ENCODE data around the gene PDZD2. TPM values are rescaled to one million over a fixed set of nuclear protein-coding genes. Genes with fewer than 3 reads are reported as not detected.

Gene PDZD2
- total RNA-seq, 2 donors from 2014 or later = 4.5 to 15.7 TPM

DNA sequence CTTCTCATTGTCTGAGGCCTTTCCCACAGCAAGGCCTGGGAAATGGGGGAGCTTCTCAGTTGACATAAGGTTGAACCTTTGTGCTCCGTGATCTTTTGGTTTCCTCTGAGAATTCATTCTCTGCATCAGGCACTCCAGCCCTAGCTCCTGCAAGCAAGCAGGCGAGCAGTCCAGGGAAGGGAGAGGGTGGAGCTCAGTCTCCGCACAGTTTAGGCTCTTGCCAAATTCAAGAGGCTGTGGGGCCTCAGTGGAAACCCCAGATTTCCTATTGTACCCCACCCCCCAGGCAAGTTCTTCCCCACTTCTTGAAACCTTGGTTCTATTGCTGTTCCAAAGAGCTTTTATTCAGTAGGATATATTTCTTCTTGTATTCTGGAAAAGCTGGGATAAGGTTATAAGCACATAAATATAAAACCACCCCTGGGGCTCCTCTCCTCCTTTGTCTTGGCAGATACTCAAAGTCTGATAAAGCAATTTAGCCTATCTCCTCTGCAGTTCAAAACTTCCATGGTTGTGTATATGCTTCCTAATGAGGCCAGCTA lies 147.2 kb downstream of the PDZD2 start:
- Histone ChIP-seq H3K4me3 (no peak overlapping the region), H3K27me3 (replicated peaks; ENCODE audit: insufficient read depth) (no peaks in the 10 kb centered on the region), H3K4me1 (ENCODE audit: control insufficient read depth in 1 of 2, low read depth in 2 of 2) (peaks cover 0 to 12% of the 10 kb centered on the region in 2 donors), H3K27ac (no peak overlapping the region), H3K36me3 (no peaks in the 10 kb centered on the region), H3K9me3 (no peaks in the 10 kb centered on the region)
- TF ChIP-seq, protein P1, sequence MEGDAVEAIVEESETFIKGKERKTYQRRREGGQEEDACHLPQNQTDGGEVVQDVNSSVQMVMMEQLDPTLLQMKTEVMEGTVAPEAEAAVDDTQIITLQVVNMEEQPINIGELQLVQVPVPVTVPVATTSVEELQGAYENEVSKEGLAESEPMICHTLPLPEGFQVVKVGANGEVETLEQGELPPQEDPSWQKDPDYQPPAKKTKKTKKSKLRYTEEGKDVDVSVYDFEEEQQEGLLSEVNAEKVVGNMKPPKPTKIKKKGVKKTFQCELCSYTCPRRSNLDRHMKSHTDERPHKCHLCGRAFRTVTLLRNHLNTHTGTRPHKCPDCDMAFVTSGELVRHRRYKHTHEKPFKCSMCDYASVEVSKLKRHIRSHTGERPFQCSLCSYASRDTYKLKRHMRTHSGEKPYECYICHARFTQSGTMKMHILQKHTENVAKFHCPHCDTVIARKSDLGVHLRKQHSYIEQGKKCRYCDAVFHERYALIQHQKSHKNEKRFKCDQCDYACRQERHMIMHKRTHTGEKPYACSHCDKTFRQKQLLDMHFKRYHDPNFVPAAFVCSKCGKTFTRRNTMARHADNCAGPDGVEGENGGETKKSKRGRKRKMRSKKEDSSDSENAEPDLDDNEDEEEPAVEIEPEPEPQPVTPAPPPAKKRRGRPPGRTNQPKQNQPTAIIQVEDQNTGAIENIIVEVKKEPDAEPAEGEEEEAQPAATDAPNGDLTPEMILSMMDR (IDR thresholded peaks at IDR 0.05) = no peak
- ATAC-seq (ENCODE audit: insufficient number of reproducible peaks, low FRiP score, low read depth) (no peak), DNase-seq (ENCODE audit: low spot score) (no peak)

DNA sequence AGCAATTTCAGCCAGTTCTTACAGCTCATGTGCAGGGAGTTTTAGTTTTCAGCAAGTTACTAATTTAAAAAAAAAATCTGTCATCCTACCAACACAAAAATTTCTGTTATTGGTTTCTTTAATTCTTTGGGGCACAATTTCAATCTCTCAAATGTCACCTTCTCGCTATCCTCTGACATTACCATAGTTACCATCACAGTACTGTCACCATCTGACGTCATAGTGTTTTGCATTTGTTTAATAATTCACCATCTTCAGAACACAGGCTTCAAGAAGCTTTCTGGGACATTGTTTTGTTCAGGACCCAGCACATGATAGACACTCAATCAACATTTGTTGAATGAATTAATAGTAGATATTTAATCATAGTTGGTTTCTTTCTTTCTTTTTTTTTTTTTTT lies 155.1 kb downstream of the PDZD2 start:
- H3K27me3 ChIP-seq (replicated peaks; ENCODE audit: insufficient read depth) = no peaks in the 10 kb centered on the region
- ATAC-seq (ENCODE audit: insufficient number of reproducible peaks, low FRiP score, low read depth) (no peak), DNase-seq (ENCODE audit: low spot score) (no peak)
- H3K4me3 ChIP-seq = no peak overlapping the region
- no peaks in the 10 kb centered on the region for H3K4me1 ChIP-seq (ENCODE audit: control insufficient read depth in 1 of 2, low read depth in 2 of 2)
- no peaks in the 10 kb centered on the region for H3K9me3 ChIP-seq
- TF ChIP-seq, protein P1 (IDR thresholded peaks at IDR 0.05) = no peak
- no peaks in the 10 kb centered on the region for H3K36me3 ChIP-seq
- H3K27ac ChIP-seq = no peak overlapping the region

DNA sequence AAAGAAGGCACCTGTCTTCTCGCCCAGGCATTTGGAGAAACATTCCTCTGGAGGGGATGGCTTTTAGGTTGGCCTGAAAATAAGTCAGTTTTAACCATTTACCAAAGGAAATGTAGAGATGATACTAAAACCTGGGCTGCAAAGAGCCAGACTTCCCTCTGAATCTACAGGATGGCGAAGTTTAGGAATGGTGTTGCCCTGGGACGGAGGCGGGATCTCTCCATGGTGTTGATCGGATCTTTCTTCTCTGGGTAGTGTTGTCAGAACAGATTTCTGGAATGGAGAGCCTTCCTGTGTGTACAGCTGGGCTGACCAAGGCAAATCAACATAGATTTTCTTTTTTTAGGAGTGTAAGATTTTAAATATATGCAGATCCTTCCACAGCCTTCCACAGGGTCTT lies 159.2 kb downstream of the PDZD2 start:
- Histone ChIP-seq H3K27ac (no peak overlapping the region), H3K27me3 (replicated peaks; ENCODE audit: insufficient read depth) (no peaks in the 10 kb centered on the region), H3K36me3 (no peaks in the 10 kb centered on the region), H3K4me3 (no peak overlapping the region), H3K9me3 (no peaks in the 10 kb centered on the region), H3K4me1 (ENCODE audit: control insufficient read depth in 1 of 2, low read depth in 2 of 2) (no peaks in the 10 kb centered on the region)
- TF ChIP-seq, protein P1 (IDR thresholded peaks at IDR 0.05) = no peak
- no peak for ATAC-seq (ENCODE audit: insufficient number of reproducible peaks, low FRiP score, low read depth)
- DNase-seq (ENCODE audit: low spot score) = no peak

DNA sequence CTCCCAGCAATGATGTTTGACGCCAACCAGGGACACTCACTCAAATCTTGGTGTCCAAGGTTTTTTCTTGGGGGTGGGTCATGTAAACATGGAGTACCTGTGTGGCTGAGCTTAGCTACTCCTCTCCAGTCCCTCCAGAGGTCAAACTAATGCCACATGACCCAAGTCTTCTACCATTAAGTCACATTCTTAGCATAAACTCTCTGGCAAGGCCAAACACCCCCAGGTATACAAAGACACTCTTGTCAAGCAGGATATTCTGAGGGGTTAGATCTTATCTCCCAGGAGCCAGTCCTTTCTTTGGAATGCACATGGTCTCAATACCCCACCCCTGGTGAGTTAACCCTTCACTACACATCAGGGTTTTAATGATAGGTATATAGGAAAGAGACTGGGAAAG lies 161.4 kb downstream of the PDZD2 start:
- Histone ChIP-seq H3K27me3 (replicated peaks; ENCODE audit: insufficient read depth) (no peaks in the 10 kb centered on the region), H3K27ac (no peak overlapping the region), H3K9me3 (no peaks in the 10 kb centered on the region), H3K36me3 (no peaks in the 10 kb centered on the region), H3K4me1 (ENCODE audit: control insufficient read depth in 1 of 2, low read depth in 2 of 2) (no peaks in the 10 kb centered on the region), H3K4me3 (no peak overlapping the region)
- ATAC-seq (ENCODE audit: insufficient number of reproducible peaks, low FRiP score, low read depth) (no peak), DNase-seq (ENCODE audit: low spot score) (no peak)
- TF ChIP-seq, protein P1 (IDR thresholded peaks at IDR 0.05) = no peak

DNA sequence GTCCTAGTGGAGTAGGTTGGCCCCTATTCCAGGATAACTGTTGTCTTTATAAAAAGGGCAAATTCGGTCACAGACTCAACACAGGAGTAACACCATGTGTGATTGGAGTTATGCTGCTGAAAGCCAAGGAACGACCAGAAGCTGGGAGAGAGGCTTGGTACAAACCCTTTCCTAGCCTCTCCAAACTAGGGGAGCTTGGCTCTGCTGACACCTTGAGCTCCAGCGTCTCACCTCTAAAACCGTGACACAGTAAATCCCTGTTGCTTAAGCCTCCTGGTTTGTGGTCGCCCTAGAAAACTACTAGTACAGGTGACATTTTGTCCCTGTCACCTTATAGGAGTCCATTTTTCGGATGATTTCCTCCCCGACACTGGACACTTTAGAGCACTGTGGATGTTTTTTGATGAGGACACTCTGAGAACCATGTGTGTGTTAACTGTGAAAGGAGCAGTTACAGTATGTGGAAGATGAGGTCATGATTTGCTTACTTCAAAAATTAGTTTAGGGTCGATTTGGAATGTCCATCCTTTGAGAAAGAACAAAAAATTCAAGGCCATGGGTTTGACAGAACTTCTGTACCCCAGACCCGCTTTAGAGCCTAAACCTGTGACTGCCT lies 167.0 kb downstream of the PDZD2 start:
- Histone ChIP-seq H3K4me3 (no peak overlapping the region), H3K27ac (no peak overlapping the region), H3K27me3 (replicated peaks; ENCODE audit: insufficient read depth) (no peaks in the 10 kb centered on the region), H3K9me3 (no peaks in the 10 kb centered on the region), H3K36me3 (no peaks in the 10 kb centered on the region), H3K4me1 (ENCODE audit: control insufficient read depth in 1 of 2, low read depth in 2 of 2) (no peaks in the 10 kb centered on the region)
- TF ChIP-seq, protein P1 (IDR thresholded peaks at IDR 0.05) = no peak
- DNase-seq (ENCODE audit: low spot score) (no peak), ATAC-seq (ENCODE audit: insufficient number of reproducible peaks, low FRiP score, low read depth) (no peak)
